Measurements from ENCODE around the gene GPR143.

GPR143 gene

DNA sequence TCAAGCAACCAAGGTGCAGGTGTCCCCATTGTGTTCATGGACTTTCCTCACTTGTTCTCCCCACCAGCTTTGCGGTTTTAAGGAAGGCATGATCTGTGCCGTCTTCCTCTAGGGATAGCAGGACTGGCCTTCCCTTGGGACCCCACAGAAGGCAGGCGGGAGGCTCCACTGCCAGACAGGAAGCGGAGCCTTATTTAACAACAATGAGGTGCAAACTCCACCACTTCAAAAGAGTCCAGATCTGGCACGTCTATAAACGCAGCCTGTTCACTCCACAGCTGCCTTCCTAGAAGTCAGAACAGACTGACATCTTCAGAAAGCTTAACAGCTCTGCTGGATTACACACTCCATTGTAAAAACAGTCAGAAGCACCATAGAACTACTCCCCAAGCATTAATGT, 1.7 kb upstream of the GPR143 start:
- FAIRE-seq: no peak

DNA sequence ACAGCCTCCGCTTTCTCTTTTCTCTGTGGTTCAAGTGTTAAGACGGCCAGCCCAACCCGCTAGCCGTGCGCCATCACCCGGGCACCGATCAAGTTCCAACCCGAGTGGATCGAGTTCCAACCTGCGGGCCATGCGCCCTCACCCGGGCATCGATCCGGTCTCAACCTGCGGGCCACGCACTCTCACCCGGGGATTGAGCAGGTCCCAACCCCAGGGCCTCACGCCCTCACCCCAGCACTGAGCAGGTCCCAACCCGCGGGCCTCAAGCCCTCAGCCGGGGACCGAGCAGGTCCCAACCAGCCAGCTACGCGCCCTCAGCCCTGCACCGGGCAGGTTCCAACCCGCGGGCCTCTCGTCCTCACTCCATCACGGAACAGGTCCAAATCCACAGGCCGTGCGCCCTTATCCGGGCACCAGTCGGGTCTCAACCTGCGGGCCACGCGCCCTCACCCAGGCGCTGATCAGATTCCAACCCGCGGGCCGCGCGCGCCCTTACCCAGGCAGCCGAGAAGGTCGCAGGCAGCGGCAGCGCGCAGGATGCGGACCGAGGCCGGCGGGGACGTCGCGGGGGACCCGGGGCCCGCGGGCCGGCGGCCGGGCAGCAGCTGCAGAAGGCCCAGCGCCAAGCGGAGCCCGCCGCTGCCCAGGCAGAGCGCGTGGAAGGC, 443 bp downstream of the GPR143 start:
- no peak for FAIRE-seq

DNA sequence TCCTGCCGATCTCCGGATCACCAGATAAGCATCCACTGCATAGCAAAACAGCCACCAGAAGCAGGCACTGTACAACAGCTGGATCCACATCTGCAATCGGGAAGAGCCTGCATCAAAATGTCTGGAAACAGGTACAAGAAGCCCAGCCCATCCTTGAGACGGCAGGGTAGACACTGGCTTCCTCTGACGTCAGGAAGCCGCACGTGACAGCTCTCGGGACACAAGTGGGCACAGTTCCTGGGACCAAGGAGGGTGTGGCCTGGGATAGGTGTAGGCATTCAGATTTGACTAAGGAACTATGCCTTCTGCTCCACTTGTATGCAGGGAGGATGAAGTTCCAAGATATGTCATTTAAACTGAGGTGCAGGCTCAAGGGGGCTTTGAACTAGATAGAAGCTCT, 6.3 kb downstream of the GPR143 start:
- no peak for FAIRE-seq

DNA sequence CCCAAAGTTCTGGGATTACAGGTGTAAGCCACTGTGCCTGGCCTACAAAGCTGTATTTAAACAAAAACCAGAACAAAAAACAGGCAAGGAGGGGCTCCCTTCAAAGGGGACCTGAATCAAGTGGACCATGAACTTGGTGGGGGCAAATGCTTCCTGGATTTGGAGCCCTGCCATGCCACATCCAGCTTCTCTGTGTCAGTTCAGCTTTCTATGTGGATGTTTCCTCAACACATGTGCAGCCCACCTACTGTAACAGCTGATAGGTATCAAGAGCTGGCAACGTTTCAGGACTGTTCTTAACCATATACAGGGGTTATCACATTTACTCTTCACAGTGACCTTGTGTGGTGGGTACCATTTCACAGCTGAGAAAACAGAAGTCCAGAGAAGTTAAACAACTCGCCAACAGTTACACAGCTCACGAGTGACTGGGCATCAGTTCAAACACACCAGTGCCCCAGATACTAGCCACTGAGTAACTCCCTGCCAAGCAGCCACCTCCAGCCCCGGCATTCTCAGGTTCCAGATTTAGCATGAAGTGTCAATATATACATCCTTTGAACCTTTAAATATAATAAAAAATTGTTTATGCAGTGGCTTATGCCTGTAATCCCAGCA, 7.5 kb downstream of the GPR143 start:
- no peak for FAIRE-seq

DNA sequence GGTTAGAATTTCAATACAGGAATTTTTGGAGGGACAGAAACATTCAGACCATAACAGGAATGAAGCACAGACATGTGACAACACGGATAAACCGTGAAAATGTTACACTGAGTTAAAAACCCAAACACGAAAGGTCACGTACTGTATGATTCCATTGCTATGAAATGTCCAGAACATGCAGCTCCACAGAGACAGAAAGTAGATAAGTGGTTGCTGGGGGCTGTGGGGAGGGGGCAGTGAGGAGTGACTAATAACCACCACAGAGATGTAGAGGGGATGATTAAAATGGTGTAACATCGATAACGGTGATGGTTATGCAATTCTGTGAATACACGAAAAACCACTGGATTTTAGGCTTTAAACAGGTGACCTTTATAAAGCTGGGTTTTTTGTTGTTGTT, 8.3 kb downstream of the GPR143 start:
- FAIRE-seq: no peak

DNA sequence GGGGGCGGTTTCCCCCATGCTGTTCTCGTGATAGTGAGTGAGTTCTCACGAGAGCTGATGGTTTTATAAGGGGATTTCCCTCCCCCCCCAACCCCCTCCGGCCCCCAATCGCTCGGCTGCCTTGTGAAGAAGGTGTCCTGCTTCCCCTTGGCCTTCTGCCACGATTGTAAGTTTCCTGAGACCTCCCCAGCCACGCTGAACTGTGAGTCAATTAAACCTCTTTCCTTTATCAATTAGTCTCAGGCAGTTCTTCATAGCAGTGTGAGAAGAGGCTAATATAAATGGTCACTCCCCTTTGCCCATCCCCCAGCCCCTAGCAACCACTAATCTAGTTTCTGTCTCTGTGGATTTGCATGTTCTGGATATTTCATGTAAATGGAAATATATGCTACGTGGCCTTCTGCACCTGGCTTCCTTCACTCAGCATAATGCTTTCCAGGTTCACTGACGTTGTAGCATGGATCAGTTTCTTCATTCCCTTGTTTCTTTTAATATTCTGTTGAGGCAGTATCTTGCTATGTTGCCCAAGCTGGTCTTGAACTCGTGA, 16.4 kb downstream of the GPR143 start:
- FAIRE-seq: no peak

DNA sequence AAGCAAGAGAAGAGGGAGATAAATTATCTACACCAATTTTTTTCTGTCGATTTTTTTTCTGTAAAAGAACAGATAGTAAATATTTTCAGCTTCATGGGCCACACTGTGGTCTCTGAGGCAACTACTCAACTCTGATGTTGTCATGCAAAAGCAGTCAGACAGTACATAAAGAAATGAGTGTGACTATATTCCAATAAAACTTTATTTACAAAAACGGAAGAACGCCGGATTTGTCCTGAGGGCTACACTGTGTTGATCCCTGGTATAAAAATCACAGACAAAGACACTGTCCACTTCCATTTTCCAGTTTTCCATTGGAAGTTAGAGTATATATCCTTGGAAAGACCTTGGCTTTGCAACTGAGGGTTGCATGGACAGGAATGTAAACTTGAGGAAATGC, 18.0 kb downstream of the GPR143 start:
- FAIRE-seq: no peak

DNA sequence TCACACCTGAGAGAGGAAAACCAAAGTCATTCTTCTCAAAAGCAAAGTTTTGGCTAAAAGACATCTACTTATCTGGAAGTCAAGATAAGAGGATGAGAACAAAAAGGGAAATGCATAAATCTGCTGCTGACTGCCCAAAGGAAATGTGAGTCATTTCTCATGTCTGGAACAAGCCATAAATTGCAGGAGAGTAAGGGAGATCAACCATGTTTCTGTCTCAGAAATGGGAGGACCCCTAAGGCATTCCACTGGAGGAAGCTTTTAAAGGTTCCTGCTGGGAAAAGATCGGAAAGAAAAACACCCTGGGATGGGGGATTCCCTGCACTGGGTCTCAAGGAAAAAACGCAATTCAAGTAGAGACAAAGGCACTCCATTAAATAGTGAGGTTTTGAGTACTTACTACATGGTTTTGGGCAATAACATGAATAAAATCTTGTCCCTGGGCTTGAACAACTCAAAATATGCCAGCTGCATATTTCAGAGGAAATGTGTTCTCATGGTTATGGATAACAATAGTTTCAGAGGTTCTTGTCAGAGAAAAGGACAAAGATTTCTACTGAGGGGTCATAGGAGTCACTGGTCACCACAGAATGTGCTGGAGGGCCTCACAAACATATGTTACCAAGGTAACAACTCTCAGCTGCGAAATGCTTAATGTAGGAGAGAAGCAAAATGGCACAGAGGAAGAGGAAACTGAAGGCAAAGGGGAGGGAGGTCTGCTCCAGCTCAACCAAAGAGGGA, 19.3 kb downstream of the GPR143 start:
- no peak for FAIRE-seq

DNA sequence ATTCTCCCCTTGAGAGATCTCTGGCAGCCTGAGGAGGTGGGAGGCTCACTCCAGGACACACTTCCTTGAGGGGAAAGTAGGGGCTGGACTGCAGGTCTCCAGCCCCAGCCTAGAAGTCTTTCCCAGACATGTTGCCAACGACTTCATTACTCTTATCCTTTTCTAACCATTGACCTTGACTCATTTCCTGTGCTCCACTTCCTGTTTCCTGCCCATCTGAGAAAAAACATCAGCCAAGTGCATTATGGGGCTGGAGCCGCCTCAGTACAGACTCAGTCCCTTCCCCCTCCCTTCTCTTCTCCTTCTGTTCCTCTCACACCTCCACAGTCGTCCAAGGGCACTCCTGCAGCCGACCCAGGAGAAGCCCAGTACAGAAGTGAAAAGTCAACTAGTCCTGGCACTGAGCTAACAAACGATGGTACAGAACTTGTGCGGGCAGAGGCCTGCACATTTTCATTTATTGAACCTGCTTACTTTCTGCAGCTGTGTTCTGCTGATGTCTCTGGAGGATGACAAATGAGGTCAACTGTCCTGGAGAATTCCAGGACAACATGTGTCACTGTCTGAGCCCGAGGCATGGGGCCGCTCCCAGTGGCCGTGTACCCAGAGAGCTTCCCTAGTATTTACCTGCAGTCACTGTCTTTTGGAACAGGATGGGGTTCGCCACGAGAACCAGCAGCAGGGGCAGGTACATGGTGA, 20.1 kb downstream of the GPR143 start:
- FAIRE-seq: no peak

DNA sequence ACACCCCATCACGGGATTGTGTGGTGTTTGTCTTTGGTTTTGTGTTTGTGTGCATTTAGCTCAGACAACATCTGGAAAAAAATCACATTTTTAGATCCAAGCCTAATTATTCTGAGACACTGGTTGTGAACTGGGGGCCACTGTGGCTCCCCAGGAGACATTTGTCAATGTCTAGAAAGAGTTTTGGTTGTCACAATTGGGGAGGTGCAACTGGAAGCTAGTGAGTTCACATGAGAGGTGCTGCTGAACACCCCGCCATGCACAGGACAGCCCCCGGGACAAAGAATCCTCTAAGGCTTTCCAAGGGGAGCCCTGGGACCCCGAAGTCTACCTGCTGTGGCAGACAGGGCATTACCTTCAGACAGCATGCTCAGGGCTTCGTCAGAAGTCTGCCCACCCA, 26.5 kb downstream of the GPR143 start:
- FAIRE-seq: no peak

DNA sequence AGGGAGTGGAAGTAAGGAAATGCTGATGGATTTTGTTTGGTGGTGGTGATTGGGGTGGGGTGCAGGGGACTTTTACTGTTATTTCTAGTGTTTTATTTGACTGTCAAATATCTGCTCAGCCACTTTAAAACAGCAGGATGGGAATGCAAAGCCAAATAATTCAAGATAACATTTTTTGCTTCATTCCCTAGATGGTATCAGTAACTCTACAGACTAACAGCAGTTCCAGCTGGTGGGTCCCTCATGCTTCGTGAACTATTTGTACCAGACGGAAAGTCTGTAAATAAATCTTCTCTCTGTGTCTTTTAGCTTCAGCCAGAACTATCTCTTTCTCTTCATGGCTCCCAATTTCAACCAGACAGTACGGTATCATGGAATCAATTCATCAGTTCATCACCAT, 27.5 kb downstream of the GPR143 start:
- no peak for FAIRE-seq

DNA sequence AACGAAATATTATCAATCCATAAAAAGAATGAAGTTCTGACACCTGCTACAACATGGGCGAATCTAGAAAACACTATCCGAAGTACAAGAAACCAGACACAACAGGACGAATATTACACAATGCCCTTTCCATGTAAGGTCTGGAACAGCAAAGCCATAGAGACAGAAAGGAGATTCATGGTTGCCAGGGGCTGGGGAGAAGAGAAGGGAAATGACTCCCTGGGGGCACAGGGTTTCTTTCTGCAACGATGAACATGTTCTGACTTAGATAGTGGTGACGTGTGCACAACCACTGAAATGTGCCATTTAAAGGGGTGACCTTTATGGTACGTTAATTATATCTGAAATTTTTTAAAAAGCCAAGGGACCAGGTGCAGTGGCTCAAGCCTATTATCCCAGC, 28.3 kb downstream of the GPR143 start:
- no peak for FAIRE-seq

DNA sequence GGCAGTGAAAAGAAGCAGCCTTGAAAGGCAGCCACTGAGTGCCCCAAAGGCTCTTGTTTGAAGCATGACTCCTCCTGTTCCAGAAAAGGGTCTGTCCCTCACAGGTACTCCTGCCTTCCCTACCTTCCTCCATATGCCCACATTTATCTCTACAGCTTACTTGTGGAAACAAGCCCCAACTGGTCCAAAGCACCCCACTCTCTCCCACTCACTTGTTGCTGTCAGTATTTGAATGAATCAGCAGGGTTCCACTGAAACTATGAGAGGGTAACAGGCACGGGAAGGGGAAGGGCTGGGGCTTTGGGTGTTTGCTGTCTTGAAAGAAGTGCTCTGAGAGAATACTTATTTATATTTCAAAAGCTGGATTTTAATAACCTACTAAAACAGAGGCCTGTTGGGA, 34.9 kb downstream of the GPR143 start:
- FAIRE-seq: no peak

DNA sequence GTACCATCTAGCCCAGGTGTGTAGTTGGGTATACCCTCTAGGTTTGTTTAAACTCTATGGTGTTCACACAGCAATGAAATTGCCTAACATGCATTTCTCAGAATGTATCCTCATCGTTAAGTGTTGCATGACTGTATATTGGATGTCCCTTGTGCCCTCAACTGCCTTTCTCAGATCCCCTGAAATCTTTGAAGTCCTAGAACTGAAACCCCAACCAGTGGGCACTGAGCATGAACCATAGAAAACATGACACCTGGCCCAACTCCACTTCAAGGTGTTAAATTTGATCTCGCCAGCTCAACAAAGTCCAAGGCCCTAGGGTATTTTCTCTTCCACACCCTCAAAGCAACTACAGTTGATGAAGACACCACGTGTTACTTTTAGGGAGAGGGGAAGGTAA, 35.6 kb downstream of the GPR143 start:
- FAIRE-seq: no peak

DNA sequence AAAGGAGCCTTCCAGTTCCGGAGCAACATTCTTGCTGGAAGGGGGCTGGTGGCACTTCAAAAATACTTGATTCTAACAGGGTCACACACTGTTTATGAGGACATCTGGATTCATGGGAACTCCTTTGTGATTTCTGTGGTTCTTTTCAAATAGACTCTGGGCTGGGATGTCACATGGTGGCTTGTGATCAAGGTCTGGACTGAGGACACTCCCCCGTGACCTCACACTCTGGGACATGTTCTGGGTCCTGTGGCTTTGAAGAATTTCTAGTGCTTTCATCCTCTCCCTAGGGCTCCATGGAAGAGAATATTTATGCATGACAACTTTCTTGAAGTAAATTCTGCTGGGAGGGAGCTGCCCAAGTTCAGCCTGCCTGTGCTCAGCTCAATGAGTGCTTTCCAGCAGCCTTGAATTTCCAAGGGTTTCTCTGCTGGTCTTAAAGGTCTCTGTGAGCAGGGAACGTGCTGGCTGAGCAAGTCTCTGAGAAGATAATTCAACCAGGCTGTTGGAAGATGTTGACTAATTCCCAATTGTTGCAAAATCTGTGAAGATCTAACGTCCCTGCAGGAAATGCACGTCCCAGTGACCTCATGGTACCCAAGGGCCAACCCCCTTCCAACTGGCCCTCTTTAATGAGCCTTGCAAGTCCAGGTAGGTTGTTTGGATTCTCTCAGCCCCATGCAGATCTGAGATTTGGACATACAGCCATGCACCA, 36.3 kb downstream of the GPR143 start:
- no peak for FAIRE-seq

DNA sequence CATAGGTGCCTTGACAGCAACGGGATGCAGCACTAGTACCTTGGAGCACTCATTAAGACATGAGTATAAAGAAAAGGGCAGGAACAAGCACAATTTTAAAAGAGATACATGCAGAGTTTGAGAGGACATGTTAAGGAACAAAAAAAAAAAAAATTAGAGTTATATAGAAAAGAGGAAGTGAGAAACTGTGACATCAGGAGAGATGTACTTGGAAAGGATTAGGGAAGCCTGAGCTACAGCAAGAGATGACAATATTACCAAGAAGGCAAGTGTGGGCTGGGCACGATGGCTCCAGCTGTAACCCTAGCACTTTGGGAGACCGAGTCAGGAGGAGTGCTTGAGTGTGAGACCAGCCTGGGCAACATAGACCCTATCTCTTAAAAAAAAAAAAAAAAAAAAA, 37.4 kb downstream of the GPR143 start:
- FAIRE-seq: no peak

DNA sequence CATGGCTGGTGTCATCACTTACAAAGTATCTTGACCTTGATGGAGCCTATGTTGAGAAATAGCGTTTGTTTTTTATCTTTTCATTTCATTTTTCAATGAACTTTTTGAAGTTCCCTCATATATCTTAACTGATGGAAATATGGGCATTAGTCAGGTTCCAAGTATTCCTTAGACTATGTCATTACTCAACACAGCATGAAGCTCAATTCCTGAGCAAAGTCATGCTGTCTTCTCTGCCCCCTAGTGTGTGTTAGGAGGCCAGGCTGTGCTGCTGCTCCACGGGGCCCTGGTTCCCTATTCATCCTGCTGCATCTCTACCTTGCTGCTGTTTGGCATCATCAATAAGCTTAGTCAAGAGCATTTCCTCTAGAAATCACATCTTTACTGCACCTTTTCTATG, 40.9 kb downstream of the GPR143 start:
- no peak for FAIRE-seq

DNA sequence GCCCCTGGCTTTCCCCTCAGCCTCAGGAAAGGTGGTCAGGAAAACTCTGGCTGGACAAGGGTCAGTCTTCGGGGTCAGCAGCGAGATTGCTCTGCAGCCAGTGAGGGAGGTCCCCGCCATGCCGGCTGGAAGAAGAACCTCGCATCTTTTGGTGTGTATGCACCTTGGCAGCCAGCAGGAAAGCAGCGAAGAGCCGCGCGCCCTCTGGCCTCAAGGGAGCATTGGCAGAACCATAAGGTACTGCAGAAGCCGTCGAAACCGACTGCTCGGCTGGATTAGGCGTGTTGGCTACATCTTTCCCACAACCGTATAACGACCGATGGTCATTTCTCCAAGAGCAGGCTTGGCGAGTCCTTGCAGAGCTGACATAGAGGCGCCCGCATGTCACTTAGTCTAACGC, 48.3 kb downstream of the GPR143 start:
- FAIRE-seq: no peak

DNA sequence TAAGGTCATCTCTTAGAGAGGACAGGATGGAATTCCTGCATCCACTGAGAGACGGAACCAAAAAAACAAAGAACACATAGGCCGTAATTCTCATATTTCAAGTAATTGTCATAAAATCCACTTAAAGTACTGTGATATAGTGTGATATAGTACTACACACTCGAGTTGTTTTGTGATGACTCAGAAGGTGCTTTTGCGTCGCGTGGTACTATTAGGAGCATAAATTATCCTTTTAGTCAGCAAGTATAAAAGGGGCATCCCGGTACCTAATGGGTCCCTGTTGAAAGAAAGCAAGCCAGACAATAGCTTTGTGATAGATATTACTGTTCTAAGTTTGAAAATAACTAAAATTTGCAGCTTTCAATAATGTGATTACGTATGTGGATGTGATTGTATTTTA, 55.3 kb downstream of the GPR143 start:
- FAIRE-seq: no peak

DNA sequence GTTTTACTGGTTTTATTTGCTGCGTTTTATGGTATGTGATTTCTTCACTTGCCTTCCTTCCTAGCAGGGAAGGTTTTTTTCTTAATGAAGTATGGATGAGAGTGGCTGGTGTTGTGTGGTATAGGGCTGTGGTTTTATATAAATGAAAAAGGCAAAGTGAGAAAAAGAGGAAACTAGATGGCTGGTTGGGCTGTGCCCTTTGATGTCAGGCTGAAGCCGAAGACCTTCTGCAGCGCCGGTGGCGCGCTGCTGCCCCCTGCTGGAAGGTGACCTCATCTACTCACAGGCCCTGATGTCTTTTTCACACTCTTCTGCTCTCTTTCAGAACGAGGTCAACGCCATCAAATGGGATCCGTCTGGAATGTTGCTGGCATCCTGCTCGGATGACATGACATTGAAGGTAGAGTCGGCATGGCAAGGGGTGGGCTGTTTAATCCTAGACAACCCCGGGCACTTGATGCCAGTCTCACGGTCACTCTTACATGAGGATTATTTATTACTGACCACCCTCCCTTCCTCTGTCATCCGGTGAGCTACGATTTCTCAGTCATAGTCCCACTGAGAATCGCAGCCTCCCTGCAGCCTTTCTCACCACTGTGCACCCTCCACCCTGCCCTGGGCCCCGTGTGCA, 56.6 kb downstream of the GPR143 start:
- FAIRE-seq: peak; percentile 73

DNA sequence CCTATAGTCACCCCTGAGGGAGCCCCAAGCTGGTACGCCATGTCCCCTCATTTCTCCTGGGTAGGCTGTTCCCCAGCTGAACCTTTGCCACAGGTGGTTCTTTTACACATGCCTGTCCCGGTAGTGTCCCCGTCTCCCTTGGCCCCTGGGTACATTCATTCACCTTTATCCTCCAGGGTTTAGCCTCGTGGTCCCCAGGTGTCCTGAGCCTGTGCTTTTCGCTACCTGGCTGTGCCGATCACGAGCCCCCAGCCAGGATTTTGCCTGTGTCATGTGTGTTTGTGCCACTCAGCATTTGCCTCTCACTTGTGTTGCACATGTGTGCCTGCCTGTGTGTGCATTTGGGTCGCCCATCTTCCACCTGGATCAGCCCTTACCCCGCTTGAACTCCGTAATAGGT, 57.6 kb downstream of the GPR143 start:
- no peak for FAIRE-seq

DNA sequence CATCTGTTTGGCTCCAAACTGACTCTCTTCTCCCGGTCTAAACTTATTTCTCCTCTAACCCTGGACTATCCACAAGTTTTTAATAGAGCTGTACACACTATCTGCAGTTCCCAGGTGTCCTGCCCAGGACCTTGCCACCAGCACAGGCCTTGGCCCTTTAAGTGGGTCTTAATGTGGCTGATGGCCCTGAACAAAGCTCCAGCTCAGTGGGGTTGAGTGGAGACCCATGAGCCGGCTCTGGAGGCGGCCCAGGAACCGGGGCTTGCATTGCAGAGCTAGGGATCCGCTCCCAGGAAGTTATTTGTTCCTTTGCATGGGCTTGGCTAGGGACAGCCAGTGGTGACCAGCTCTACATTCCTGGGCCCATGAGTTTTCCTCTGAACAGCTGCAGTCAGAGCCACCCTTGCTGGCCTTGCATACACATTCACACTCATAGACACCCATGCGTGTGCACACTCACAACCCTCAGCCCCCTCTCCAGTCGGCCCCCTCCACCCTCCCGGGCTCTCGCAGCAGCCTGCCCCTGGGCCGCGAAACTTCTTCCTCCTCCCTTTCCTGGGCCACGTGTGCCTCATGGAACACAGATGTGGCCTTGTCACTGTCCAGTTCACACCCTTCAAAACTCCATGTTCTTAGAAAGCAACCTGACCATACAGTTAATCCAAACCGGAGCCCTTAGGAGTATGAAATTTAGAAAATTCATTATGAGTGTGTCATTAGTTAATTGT, 58.2 kb downstream of the GPR143 start:
- no peak for FAIRE-seq

Measured in A204.1 (cell line).